SIG-M5 (cell line): ENCODE measurements around the gene GOLGA6A.

Experiments used
- DNase-seq: peaks from one replicate; lab custom pipeline; 2025; lab: John Stamatoyannopoulos, UW

GOLGA6A gene

GRCh38 chr15:74036271-74037170 is 45.8 kb downstream of the GOLGA6A start:
- DNase-seq: no peak

- DNase-seq: no peak
Observed at GRCh38 chr15:74035121-74036017, 47.0 kb downstream of the GOLGA6A start.

- no peak for DNase-seq
Observed at GRCh38 chr15:74034206-74034755, 48.1 kb downstream of the GOLGA6A start.

- DNase-seq: no peak
Observed at GRCh38 chr15:74032606-74033561, 49.5 kb downstream of the GOLGA6A start.

GRCh38 chr15:74032046-74032445 is 50.3 kb downstream of the GOLGA6A start:
- no peak for DNase-seq

- DNase-seq: no peak
Observed at GRCh38 chr15:74028646-74029045, 53.7 kb downstream of the GOLGA6A start.

GRCh38 chr15:74027688-74028087 is 54.7 kb downstream of the GOLGA6A start:
- DNase-seq: no peak

GRCh38 chr15:74025436-74025835 is 56.9 kb downstream of the GOLGA6A start:
- no peak for DNase-seq

GRCh38 chr15:74024687-74025086 is 57.7 kb downstream of the GOLGA6A start:
- DNase-seq: no peak

GRCh38 chr15:74022706-74023470 is 59.5 kb downstream of the GOLGA6A start:
- DNase-seq: no peak
